Colonic mucosa (tissue), 4 donors: ENCODE results near the gene WASL. TPM values are rescaled to one million over a fixed set of nuclear protein-coding genes. Genes with fewer than 3 reads are reported as not detected.

Experiments
- DNase-seq: peaks from one replicate; pipeline ENCODE4 v3.0.0-alpha.2; 2020
- H3K27ac ChIP-seq: fragments of 200-600 bp; one replicate; pipeline ENCODE4 v1.8.0; 2021
- H3K27me3 ChIP-seq: fragments of 200-600 bp; one replicate; pipeline ENCODE4 v1.8.0; 2021
- H3K36me3 ChIP-seq: fragments of 200-600 bp; one replicate; pipeline ENCODE4 v1.8.0; 2021
- H3K4me1 ChIP-seq: fragments of 200-600 bp; one replicate; pipeline ENCODE4 v1.8.0; 2021; ENCODE audit warnings: mild to moderate bottlenecking
- H3K4me3 ChIP-seq: fragments of 200-600 bp; one replicate; pipeline ENCODE4 v1.8.0; 2021
- H3K9ac ChIP-seq, 2 donors: one replicate each; pipeline ENCODE4 v1.7.0; 2013; ENCODE audit warnings: control low read depth in 2 of 2, low read depth in 2 of 2, low read length in 2 of 2
- H3K9me3 ChIP-seq: fragments of 200-600 bp; one replicate; pipeline ENCODE4 v1.8.0; 2021
- intact Hi-C: fragments of 100-400 bp; cut with DNase I; formaldehyde crosslinking; loops from one replicate; pipeline ENCODE4 v1.14.1; 2022
- total RNA-seq, 2 donors: library from RNA; stranded (reverse); fragmentation: NEBNext Ultra II Directional in 1 of 2; extraction: Animal tissue kit (Norgen Biotek cat#: 25700) in 1 of 2; gene quantifications; one replicate each; pipeline ENCODE4 v1.2.1, GENCODE V29; 2021
- TF ChIP-seq, protein P1 (sequence below): fragments of 200-600 bp; IDR thresholded peaks from one replicate; pipeline ENCODE4 v1.8.0; 2022; ENCODE audit warnings: antibody characterized with exemption, mild to moderate bottlenecking
- donor health status: healthy.
- donor health status: DM: no; HTN: no; CAD: no.
- donor health status: DM: no; HTN: no; CAD: no.

The WASL gene
- total RNA-seq, 2 donors from 2014 or later = 54.9 to 126 TPM

DNA sequence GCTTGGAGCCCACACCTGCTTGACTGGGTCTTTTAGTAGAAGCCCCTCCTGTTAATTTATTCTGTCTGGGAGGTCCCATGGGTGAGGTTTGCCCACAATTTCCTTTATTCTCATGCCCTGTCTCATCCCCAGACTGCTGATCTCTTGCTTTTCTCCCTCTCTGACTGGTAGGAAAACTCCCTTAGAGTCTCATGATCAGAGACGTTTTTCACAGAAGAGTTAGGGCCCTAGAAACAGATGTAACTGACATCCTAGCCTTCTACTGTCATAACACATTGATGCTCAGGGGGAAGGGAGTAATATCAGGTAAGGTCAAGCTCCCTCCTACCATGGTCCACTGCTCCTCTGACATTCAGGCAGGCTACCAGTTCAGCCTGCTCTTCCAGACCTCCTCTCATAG is 43.7 kb upstream of the WASL start:
- no peak for DNase-seq
- H3K9ac ChIP-seq = no peak overlapping the region
- H3K27ac ChIP-seq = no peak overlapping the region
- H3K36me3 ChIP-seq = no peaks in the 10 kb centered on the region
- H3K27me3 ChIP-seq = no peaks in the 10 kb centered on the region
- intact Hi-C loops = loop anchor here (10.0 kb wide), 1 partner anchor 88 kb away; no protein-coding TSS in a partner anchor
- H3K9me3 ChIP-seq = no peaks in the 10 kb centered on the region
- H3K4me1 ChIP-seq = peaks cover 4% of the 10 kb centered on the region
- H3K4me3 ChIP-seq = no peak overlapping the region
- TF ChIP-seq, protein P1, sequence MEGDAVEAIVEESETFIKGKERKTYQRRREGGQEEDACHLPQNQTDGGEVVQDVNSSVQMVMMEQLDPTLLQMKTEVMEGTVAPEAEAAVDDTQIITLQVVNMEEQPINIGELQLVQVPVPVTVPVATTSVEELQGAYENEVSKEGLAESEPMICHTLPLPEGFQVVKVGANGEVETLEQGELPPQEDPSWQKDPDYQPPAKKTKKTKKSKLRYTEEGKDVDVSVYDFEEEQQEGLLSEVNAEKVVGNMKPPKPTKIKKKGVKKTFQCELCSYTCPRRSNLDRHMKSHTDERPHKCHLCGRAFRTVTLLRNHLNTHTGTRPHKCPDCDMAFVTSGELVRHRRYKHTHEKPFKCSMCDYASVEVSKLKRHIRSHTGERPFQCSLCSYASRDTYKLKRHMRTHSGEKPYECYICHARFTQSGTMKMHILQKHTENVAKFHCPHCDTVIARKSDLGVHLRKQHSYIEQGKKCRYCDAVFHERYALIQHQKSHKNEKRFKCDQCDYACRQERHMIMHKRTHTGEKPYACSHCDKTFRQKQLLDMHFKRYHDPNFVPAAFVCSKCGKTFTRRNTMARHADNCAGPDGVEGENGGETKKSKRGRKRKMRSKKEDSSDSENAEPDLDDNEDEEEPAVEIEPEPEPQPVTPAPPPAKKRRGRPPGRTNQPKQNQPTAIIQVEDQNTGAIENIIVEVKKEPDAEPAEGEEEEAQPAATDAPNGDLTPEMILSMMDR = no peak

DNA sequence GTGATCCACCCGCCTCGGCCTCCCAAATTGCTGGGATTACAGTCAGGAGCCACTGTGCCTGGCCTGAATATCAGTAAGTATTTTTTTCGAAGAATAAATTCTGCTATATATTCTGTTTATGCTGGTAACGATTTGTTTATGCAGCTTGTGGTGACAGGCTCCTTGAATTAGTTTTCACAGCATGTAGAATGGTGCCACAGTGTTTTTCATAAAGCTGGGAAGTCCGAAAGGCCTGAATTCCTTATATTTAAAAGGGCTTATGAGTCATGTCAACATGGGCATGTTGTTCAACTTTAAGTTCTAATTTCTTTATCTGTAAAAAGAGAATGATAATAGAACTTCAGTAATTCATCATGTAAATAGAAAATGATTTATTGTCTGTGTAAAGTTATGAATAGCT is 42.2 kb upstream of the WASL start:
- Histone ChIP-seq H3K4me1 (no peaks in the 10 kb centered on the region), H3K36me3 (no peaks in the 10 kb centered on the region), H3K4me3 (no peak overlapping the region), H3K9me3 (no peaks in the 10 kb centered on the region), H3K27me3 (no peaks in the 10 kb centered on the region), H3K9ac (no peak overlapping the region), H3K27ac (no peak overlapping the region)
- TF ChIP-seq, protein P1 = no peak
- intact Hi-C loops = loop anchor here (10.0 kb wide), 1 partner anchor 86 kb away; no protein-coding TSS in a partner anchor
- DNase-seq = no peak

GRCh38 chr7:123789817-123790216 is 41.0 kb upstream of the WASL start:
- H3K27me3 ChIP-seq = no peaks in the 10 kb centered on the region
- no peak overlapping the region for H3K4me3 ChIP-seq
- no peak overlapping the region for H3K9ac ChIP-seq
- no peaks in the 10 kb centered on the region for H3K4me1 ChIP-seq
- H3K27ac ChIP-seq = no peak overlapping the region
- TF ChIP-seq, protein P1 = no peak
- H3K9me3 ChIP-seq = no peaks in the 10 kb centered on the region
- no peaks in the 10 kb centered on the region for H3K36me3 ChIP-seq
- intact Hi-C loops = loop anchor here (10.0 kb wide), 1 partner anchor 85 kb away; no protein-coding TSS in a partner anchor
- DNase-seq = no peak

- intact Hi-C loops = no loop called here
- Histone ChIP-seq H3K4me3 (no peak overlapping the region), H3K27me3 (no peaks in the 10 kb centered on the region), H3K27ac (no peak overlapping the region), H3K4me1 (no peaks in the 10 kb centered on the region), H3K36me3 (no peaks in the 10 kb centered on the region), H3K9ac (no peak overlapping the region), H3K9me3 (no peaks in the 10 kb centered on the region)
- no peak for DNase-seq
- TF ChIP-seq, protein P1 = no peak
Measured at GRCh38 chr7:123789206-123789784, 40.5 kb upstream of the WASL start.

- no peaks in the 10 kb centered on the region for H3K36me3 ChIP-seq
- TF ChIP-seq, protein P1 = no peak
- intact Hi-C loops = no loop called here
- no peaks in the 10 kb centered on the region for H3K9me3 ChIP-seq
- no peak for DNase-seq
- H3K27ac ChIP-seq = peak overlapping the region; percentile 6
- no peak overlapping the region for H3K4me3 ChIP-seq
- no peak overlapping the region for H3K9ac ChIP-seq
- no peaks in the 10 kb centered on the region for H3K27me3 ChIP-seq
- no peaks in the 10 kb centered on the region for H3K4me1 ChIP-seq
Measured at GRCh38 chr7:123788584-123788983, 39.8 kb upstream of the WASL start.
